GM12873 (cell line): ENCODE measurements around the gene COL28A1.

Experiments used
- TF ChIP-seq, protein P1 (sequence below): IDR thresholded peaks from 2 replicates; pipeline ENCODE4 v1.5.1; 2012; ENCODE audit warnings: low read depth, mild to moderate bottlenecking, moderate library complexity, low read length, control low read depth; ENCODE audit not compliant: insufficient read depth; ENCODE audit errors: missing control alignments

The COL28A1 gene

GRCh38 chr7:7416031-7416858 lies 119.4 kb downstream of the COL28A1 start:
- TF ChIP-seq, protein P1, sequence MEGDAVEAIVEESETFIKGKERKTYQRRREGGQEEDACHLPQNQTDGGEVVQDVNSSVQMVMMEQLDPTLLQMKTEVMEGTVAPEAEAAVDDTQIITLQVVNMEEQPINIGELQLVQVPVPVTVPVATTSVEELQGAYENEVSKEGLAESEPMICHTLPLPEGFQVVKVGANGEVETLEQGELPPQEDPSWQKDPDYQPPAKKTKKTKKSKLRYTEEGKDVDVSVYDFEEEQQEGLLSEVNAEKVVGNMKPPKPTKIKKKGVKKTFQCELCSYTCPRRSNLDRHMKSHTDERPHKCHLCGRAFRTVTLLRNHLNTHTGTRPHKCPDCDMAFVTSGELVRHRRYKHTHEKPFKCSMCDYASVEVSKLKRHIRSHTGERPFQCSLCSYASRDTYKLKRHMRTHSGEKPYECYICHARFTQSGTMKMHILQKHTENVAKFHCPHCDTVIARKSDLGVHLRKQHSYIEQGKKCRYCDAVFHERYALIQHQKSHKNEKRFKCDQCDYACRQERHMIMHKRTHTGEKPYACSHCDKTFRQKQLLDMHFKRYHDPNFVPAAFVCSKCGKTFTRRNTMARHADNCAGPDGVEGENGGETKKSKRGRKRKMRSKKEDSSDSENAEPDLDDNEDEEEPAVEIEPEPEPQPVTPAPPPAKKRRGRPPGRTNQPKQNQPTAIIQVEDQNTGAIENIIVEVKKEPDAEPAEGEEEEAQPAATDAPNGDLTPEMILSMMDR: no peak

- TF ChIP-seq, protein P1: no peak
These were observed 120.7 kb downstream of the COL28A1 start for GRCh38 chr7:7414791-7415603.

- TF ChIP-seq, protein P1: no peak
These were observed 127.5 kb downstream of the COL28A1 start for GRCh38 chr7:7408001-7408770.

DNA sequence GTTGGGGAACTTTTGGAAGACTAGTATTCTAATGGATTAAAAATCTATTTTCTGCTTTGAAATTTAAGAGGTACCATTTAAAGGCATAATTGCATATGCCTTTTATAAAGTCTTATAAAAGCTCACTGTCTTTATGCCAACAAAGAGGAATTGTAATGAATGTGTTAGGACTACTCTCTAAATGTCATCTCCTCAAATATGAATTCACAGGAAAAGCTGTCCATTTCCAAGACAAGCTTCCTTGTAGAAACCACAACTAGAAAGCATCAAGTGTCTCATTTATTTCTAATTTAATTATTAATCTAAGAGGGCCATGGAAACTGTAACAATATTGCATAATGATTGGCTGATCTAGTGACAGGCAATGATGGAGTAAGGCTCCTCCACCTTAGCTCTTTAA lies 130.2 kb downstream of the COL28A1 start:
- TF ChIP-seq, protein P1: no peak

- TF ChIP-seq, protein P1: no peak
These were observed 136.0 kb downstream of the COL28A1 start for GRCh38 chr7:7399707-7400106.

GRCh38 chr7:7395785-7396184 lies 139.9 kb downstream of the COL28A1 start:
- TF ChIP-seq, protein P1: no peak
